Measurements from ENCODE around the gene CMC2.

DNA sequence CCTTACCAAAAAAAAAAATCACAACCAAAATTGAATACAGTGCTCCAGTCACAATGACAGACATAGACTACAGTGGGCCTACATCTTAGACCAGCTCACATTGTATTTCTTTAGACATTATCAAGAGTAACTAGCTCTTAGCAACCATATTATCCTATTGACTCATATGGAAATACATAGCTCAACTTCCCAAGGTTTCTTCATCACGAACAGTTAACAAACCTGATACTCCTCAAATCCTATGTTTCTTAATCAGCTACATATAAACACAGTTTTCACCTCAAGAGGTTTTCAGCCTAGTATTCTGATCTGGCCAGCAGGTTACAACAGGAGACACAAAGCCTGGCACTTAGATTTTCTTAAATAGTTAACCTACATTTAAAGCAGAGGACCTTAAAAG is 29.7 kb downstream of the CMC2 start:
- TF ChIP-seq POLR2A (IDR thresholded peaks at IDR 0.05): no peak
- TF ChIP-seq, protein P1, sequence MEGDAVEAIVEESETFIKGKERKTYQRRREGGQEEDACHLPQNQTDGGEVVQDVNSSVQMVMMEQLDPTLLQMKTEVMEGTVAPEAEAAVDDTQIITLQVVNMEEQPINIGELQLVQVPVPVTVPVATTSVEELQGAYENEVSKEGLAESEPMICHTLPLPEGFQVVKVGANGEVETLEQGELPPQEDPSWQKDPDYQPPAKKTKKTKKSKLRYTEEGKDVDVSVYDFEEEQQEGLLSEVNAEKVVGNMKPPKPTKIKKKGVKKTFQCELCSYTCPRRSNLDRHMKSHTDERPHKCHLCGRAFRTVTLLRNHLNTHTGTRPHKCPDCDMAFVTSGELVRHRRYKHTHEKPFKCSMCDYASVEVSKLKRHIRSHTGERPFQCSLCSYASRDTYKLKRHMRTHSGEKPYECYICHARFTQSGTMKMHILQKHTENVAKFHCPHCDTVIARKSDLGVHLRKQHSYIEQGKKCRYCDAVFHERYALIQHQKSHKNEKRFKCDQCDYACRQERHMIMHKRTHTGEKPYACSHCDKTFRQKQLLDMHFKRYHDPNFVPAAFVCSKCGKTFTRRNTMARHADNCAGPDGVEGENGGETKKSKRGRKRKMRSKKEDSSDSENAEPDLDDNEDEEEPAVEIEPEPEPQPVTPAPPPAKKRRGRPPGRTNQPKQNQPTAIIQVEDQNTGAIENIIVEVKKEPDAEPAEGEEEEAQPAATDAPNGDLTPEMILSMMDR (IDR thresholded peaks at IDR 0.05 in 8 of 11, conservative IDR thresholded peaks at IDR 0.05 in 3 of 11): no peak

Measured in spleen (tissue), 7 donors.